ENCODE results near the gene KCNJ10.

Gene KCNJ10

GRCh38 chr1:159952932-159953331, 117.0 kb downstream of the KCNJ10 start:
- no peak for DNase-seq (ENCODE audit: low spot score)
- in situ Hi-C loops (cut with MboI; ENCODE audit: low sequenced_read_pairs, unreplicated experiment): no loop called here
- TF ChIP-seq CTCF (IDR thresholded peaks at IDR 0.05; ENCODE audit: borderline replicate concordance, control extremely low read depth, extremely low read depth, insufficient read depth, missing control alignments): no peak

- TF ChIP-seq CTCF (IDR thresholded peaks at IDR 0.05; ENCODE audit: borderline replicate concordance, control extremely low read depth, extremely low read depth, insufficient read depth, missing control alignments): no peak
- DNase-seq (ENCODE audit: low spot score): no peak
- in situ Hi-C loops (cut with MboI; ENCODE audit: low sequenced_read_pairs, unreplicated experiment): no loop called here
These were observed 118.4 kb downstream of the KCNJ10 start for GRCh38 chr1:159951551-159951950.

- DNase-seq (ENCODE audit: low spot score): no peak
- in situ Hi-C loops (cut with MboI; ENCODE audit: low sequenced_read_pairs, unreplicated experiment): no loop called here
- no peak for TF ChIP-seq CTCF (IDR thresholded peaks at IDR 0.05; ENCODE audit: borderline replicate concordance, control extremely low read depth, extremely low read depth, insufficient read depth, missing control alignments)
These were observed 118.9 kb downstream of the KCNJ10 start for GRCh38 chr1:159951016-159951415.

- in situ Hi-C loops (cut with MboI; ENCODE audit: low sequenced_read_pairs, unreplicated experiment): no loop called here
- TF ChIP-seq CTCF (IDR thresholded peaks at IDR 0.05; ENCODE audit: borderline replicate concordance, control extremely low read depth, extremely low read depth, insufficient read depth, missing control alignments): no peak
These were observed 120.0 kb downstream of the KCNJ10 start for GRCh38 chr1:159949981-159950381.

DNA sequence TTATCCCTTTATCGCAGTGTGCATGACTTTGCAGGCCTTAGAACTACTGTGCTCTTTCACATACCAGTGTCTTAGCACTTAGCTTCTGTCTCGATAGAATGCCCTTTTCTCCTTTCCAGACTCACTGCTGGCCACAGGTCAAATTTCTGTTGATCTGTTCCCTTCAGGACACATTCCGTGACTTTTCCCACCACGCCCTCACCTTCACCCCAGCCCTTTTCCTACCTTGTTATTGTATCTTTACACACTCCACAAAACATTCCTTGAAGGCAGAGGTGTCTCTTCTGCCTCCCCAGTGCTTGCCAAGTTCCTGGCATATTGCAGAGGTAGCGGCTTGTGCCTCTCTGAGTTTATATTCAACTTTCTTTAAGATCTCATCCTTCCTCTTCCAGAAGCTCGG, 120.8 kb downstream of the KCNJ10 start:
- no peak for TF ChIP-seq CTCF (IDR thresholded peaks at IDR 0.05; ENCODE audit: borderline replicate concordance, control extremely low read depth, extremely low read depth, insufficient read depth, missing control alignments)
- no peak for DNase-seq (ENCODE audit: low spot score)
- in situ Hi-C loops (cut with MboI; ENCODE audit: low sequenced_read_pairs, unreplicated experiment): no loop called here

More at GRCh38 chr1:159949981-159950381, 120.0 kb downstream of the KCNJ10 start:
- DNase-seq (ENCODE audit: low spot score): no peak
